IMR-90 (cell line): Measurements from ENCODE around the gene IL17REL. TPM values are rescaled to one million over a fixed set of nuclear protein-coding genes. Genes with fewer than 3 reads are reported as not detected.

Experiments used
- ATAC-seq: fragments of 200-7000 bp; cut with Tn5 transposase; 2 replicates; pipeline ENCODE4 v1.9.1; 2020; ENCODE audit warnings: low read depth, mild to moderate bottlenecking, moderate library complexity
- BruUV-seq: library from RNA; stranded (reverse); fragments of 400-500 nt; replicated peaks from 2 replicates; lab custom pipeline; 2021; lab: Mats Ljungman, UMichigan
- CTCF ChIA-PET: fragments of 300-600 bp; formaldehyde crosslinking; extraction: SDS; loops from one replicate; lab custom pipeline; 2021; ENCODE audit warnings: antibody characterized with exemption; lab: Yijun Ruan, JAX
- POLR2A ChIA-PET: fragments of 300-600 bp; sonication (Branson Sonifier 250); formaldehyde crosslinking; loops from one replicate; lab custom pipeline; 2022; ENCODE audit warnings: antibody characterized with exemption; ENCODE audit not compliant: unreplicated experiment; lab: Charles Lee
- DNase-seq: peaks from one replicate; pipeline ENCODE4 v3.0.0; 2013
- H2AFZ ChIP-seq: replicated peaks from 2 replicates; pipeline ENCODE3; 2013; ENCODE audit warnings: low read length, mild to moderate bottlenecking; ENCODE audit not compliant: poor library complexity
- H2AK5ac ChIP-seq: 2 replicates; pipeline ENCODE4 v1.6.1; 2013; ENCODE audit warnings: low read depth, low read length, inconsistent platforms
- H2AK9ac ChIP-seq: replicated peaks from 2 replicates; pipeline ENCODE3; 2013; ENCODE audit warnings: mild to moderate bottlenecking, low read depth, low read length, moderate library complexity; ENCODE audit not compliant: poor library complexity
- H2BK120ac ChIP-seq: 2 replicates; pipeline ENCODE4 v1.6.1; 2013; ENCODE audit warnings: low read depth, low read length, inconsistent platforms
- H2BK15ac ChIP-seq: 3 replicates; pipeline ENCODE4 v1.6.1; 2013; ENCODE audit warnings: low read depth, low read length, inconsistent platforms
- H2BK20ac ChIP-seq: 2 replicates; pipeline ENCODE4 v1.6.1; 2013; ENCODE audit warnings: low read depth, mild to moderate bottlenecking, inconsistent platforms, low read length, moderate library complexity
- H2BK5ac ChIP-seq: 2 replicates; pipeline ENCODE4 v1.6.1; 2013; ENCODE audit warnings: mild to moderate bottlenecking, low read depth, low read length, inconsistent platforms; ENCODE audit not compliant: poor library complexity, severe bottlenecking
- H3K14ac ChIP-seq: replicated peaks from 2 replicates; pipeline ENCODE4 v1.6.1; 2013; ENCODE audit warnings: low read depth, low read length, inconsistent platforms
- H3K18ac ChIP-seq: 2 replicates; pipeline ENCODE4 v1.6.1; 2013; ENCODE audit warnings: low read depth, low read length, control low read depth
- H3K23ac ChIP-seq: 2 replicates; pipeline ENCODE4 v1.6.1; 2013; ENCODE audit warnings: low read depth, low read length, inconsistent platforms
- H3K27ac ChIP-seq: 2 replicates; pipeline ENCODE4 v1.5.1; 2013; ENCODE audit warnings: mild to moderate bottlenecking, control low read depth, low read length; ENCODE audit not compliant: insufficient read depth
- H3K27me3 ChIP-seq: 2 replicates; pipeline ENCODE4 v1.6.1; 2013; ENCODE audit warnings: low read length; ENCODE audit not compliant: control insufficient read depth, insufficient read depth
- H3K36me3 ChIP-seq: 2 replicates; pipeline ENCODE4 v1.6.1; 2013; ENCODE audit warnings: low read length, mixed read lengths; ENCODE audit not compliant: control insufficient read depth, insufficient read depth
- H3K4ac ChIP-seq: 2 replicates; pipeline ENCODE4 v1.6.1; 2013; ENCODE audit warnings: low read depth, low read length, inconsistent platforms
- H3K4me1 ChIP-seq: 2 replicates; pipeline ENCODE4 v1.6.1; 2013; ENCODE audit warnings: low read length, mixed read lengths; ENCODE audit not compliant: control insufficient read depth, insufficient read depth
- H3K4me2 ChIP-seq: 2 replicates; pipeline ENCODE4 v1.6.1; 2013; ENCODE audit warnings: low read depth, mild to moderate bottlenecking, control low read depth, low read length, moderate library complexity
- H3K4me3 ChIP-seq: 2 replicates; pipeline ENCODE4 v1.5.1; 2013; ENCODE audit warnings: low read depth, mild to moderate bottlenecking, control low read depth, low read length, moderate library complexity; ENCODE audit not compliant: insufficient read depth
- H3K56ac ChIP-seq: 2 replicates; pipeline ENCODE4 v1.6.1; 2013; ENCODE audit warnings: low read length, inconsistent platforms; ENCODE audit not compliant: insufficient read depth; ENCODE audit errors: extremely low read depth
- H3K79me1 ChIP-seq, 2 experiments: 2 replicates each; pipeline ENCODE4 v1.6.1; 2013; ENCODE audit warnings: low read length in 2 of 2, inconsistent platforms in 1 of 2, low read depth in 1 of 2
- H3K9ac ChIP-seq: 2 replicates; pipeline ENCODE4 v1.6.1; 2013; ENCODE audit warnings: low read depth, low read length, control low read depth
- H3K9me1 ChIP-seq: 2 replicates; pipeline ENCODE4 v1.6.1; 2013; ENCODE audit warnings: low read length, inconsistent platforms; ENCODE audit not compliant: insufficient read depth
- H3K9me3 ChIP-seq: 2 replicates; pipeline ENCODE4 v1.6.1; 2013; ENCODE audit warnings: low read length; ENCODE audit not compliant: control insufficient read depth, insufficient read depth
- H4K20me1 ChIP-seq: 2 replicates; pipeline ENCODE4 v1.6.1; 2013; ENCODE audit warnings: low read length, inconsistent platforms; ENCODE audit not compliant: insufficient read depth
- H4K5ac ChIP-seq: 2 replicates; pipeline ENCODE4 v1.6.1; 2013; ENCODE audit warnings: mild to moderate bottlenecking, low read depth, low read length, control low read depth
- H4K8ac ChIP-seq, 2 experiments: 2 replicates each; pipeline ENCODE4 v1.6.1; 2013; ENCODE audit warnings: low read depth in 2 of 2, low read length in 2 of 2, control low read depth in 1 of 2, inconsistent platforms in 1 of 2
- H4K91ac ChIP-seq: 2 replicates; pipeline ENCODE4 v1.6.1; 2013; ENCODE audit warnings: low read depth, low read length, inconsistent platforms; ENCODE audit not compliant: insufficient read depth
- POLR2A ChIP-seq: IDR thresholded peaks from 2 replicates; pipeline ENCODE4 v1.6.1; 2012; ENCODE audit warnings: mild to moderate bottlenecking, low read depth, low read length
- RCOR1 ChIP-seq: IDR thresholded peaks from 2 replicates; pipeline ENCODE4 v1.6.1; 2012; ENCODE audit warnings: mild to moderate bottlenecking, low read length, improper control_type of control experiment; ENCODE audit not compliant: insufficient replicate concordance
- WGBS, 2 experiments: methylation state at CpG; one replicate each; pipeline versions ENCODE4 v1.1.5 to v1.1.7; 2013; ENCODE audit warnings: missing lambda C conversion rate in 2 of 2; ENCODE audit not compliant: insufficient read length in 1 of 2; ENCODE audit errors: extremely low coverage in 2 of 2; 5-methylcytosine and 5-hydroxymethylcytosine counted together
- dilution Hi-C: fragments of 300-500 bp; cut with HindIII; formaldehyde crosslinking; loops from one replicate; pipeline ENCODE4 v1.14.3; 2018; ENCODE audit warnings: low sequenced_read_pairs; ENCODE audit not compliant: unreplicated experiment
- in situ Hi-C: fragments of 300-500 bp; cut with MboI; formaldehyde crosslinking; loops from 3 replicates; pipeline ENCODE4 v1.14.3; 2019; ENCODE audit warnings: low sequenced_read_pairs, inconsistent platforms, mixed read lengths
- intact Hi-C: fragments of 100-400 bp; cut with micrococcal nuclease; formaldehyde crosslinking; loops from 2 replicates; pipeline ENCODE4 v1.10.0; 2022
- polyA plus RNA-seq, 3 experiments: library from polyadenylated mRNA; depleted of rRNA; stranded (reverse); fragments of >200 nt; gene quantifications; 2 replicates each; pipeline ENCODE4 v1.2.3, GENCODE V29; 2012; ENCODE audit warnings: low replicate concordance in 1 of 3
- total RNA-seq: library from RNA; depleted of rRNA; stranded (reverse); fragments of >200 nt; gene quantifications from 2 replicates; pipeline ENCODE4 v1.2.3, GENCODE V29; 2012
- TF ChIP-seq, protein P1 (sequence below): fragments of 150-350 bp; IDR thresholded peaks from 2 replicates; pipeline ENCODE4 v1.6.1; 2016; ENCODE audit warnings: low read depth, mild to moderate bottlenecking, low read length, moderate library complexity, borderline replicate concordance

The IL17REL gene
- total and polyA plus RNA-seq, 2 of the 4 experiments (the other 2 are of a cell fraction): not detected

DNA sequence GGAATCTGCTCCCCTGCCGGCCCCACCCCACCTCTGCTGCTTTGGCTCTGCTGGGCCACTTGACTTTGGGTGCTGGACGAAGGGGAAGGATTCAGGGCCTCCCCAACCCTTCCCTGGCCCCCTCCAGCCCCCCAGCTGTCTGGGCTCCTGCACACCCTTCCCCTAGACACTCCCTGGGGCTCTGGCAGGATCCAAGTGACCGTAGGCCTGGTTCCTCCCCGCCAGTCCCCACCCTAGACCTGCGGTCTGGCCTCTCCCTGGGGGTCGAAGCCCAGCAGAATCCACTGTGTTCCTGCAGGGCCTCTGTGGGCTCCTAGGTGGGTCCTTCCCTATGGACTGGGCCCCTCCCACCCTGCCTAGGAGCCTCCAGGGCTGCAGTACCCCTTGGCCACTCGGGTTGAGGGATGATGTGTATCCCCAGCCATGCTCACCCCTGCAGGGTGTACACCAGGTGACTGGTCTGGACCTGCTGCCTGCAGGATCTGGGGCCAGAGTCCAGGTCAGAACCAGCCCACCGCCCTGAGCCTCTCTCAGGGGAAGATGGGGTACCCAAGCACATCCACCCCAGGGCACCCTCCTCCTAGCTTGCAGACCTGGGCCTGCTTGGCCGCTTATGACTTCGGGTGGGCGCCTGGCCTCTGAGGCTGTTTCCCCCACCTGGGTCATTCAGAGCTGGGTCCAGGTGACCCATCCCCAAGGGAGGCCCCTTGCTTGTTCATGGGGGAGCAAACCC lies 46.4 kb downstream of the IL17REL start:
- 0 out of 2 replicates have a peak overlapping the region, but pooled peaks have one; percentile 29 for H3K14ac ChIP-seq
- H2AK5ac ChIP-seq: 0 out of 2 replicates have a peak overlapping the region, but pooled peaks have one; percentile 17
- intact Hi-C loops (no loop called here), in situ Hi-C loops (no loop called here), dilution Hi-C loops (no loop called here)
- H4K8ac ChIP-seq: no peak overlapping the region; a peak in 1 of 4 replicates
- ChIA-PET CTCF (interaction anchor here (0.5 kb wide), 1 partner anchor 47 kb away, joined by 3 read pairs; no protein-coding TSS in a partner anchor), POLR2A (no interaction called here)
- H3K23ac ChIP-seq: no peak overlapping the region
- H3K27ac ChIP-seq: peak overlapping the region; percentile 26
- H3K4ac ChIP-seq: no peak overlapping the region; the same call in 1 of the 2 replicates
- TF ChIP-seq, protein P1, sequence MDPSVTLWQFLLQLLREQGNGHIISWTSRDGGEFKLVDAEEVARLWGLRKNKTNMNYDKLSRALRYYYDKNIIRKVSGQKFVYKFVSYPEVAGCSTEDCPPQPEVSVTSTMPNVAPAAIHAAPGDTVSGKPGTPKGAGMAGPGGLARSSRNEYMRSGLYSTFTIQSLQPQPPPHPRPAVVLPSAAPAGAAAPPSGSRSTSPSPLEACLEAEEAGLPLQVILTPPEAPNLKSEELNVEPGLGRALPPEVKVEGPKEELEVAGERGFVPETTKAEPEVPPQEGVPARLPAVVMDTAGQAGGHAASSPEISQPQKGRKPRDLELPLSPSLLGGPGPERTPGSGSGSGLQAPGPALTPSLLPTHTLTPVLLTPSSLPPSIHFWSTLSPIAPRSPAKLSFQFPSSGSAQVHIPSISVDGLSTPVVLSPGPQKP: no peak
- TF ChIP-seq RCOR1 (no peak), POLR2A (0 out of 2 replicates have a peak, but pooled peaks have one; percentile 10)
- no peak overlapping the region for H2BK20ac ChIP-seq
- no peak overlapping the region for H2AFZ ChIP-seq
- H2BK120ac ChIP-seq: no peak overlapping the region
- BruUV-seq: no TSS peak
- 96% methylated on average over 4 of the region's 11 CpGs; no CpG with 5 or more reads in 1 of the 2 experiments for WGBS, 2 experiments
- H3K4me2 ChIP-seq: peak overlapping the region; percentile 11; the same call in 1 of the 2 replicates
- H3K9me1 ChIP-seq: peaks cover 7% of the 10 kb centered on the region
- no peak overlapping the region for H3K18ac ChIP-seq
- H2AK9ac ChIP-seq: peak overlapping the region; percentile 78
- H3K4me1 ChIP-seq: peaks cover 40% of the 10 kb centered on the region
- no peak overlapping the region for H3K4me3 ChIP-seq
- H3K9me3 ChIP-seq: no peaks in the 10 kb centered on the region
- DNase-seq (no peak), ATAC-seq (no peak)
- no peak overlapping the region for H3K56ac ChIP-seq
- peaks cover 30% of the 10 kb centered on the region for H3K36me3 ChIP-seq
- H3K27me3 ChIP-seq: no peaks in the 10 kb centered on the region
- H4K20me1 ChIP-seq: peaks cover 34% of the 10 kb centered on the region
- H3K79me1 ChIP-seq: peaks cover 15 to 52% of the 10 kb centered on the region in 2 experiments
- no peak overlapping the region for H4K91ac ChIP-seq
- peak overlapping the region; percentile 18; the same call in 1 of the 2 replicates for H3K9ac ChIP-seq
- H2BK15ac ChIP-seq: no peak overlapping the region
- H4K5ac ChIP-seq: no peak overlapping the region
- peak overlapping the region; percentile 22 for H2BK5ac ChIP-seq
